ENCODE data around the gene NPW.

Gene NPW

GRCh38 chr16:2019518-2019920, at the start of gene NPW:
Gene NPW (plus strand): TSS chr16:2019785.
- no peak for DNase-seq (ENCODE audit: low read depth, low spot score)

- no peak for DNase-seq (ENCODE audit: low read depth, low spot score)
These were observed 47.6 kb upstream of the NPW start, which contains the start of gene TBL3 for GRCh38 chr16:1971796-1972489. Gene TBL3 (plus strand): TSS chr16:1972053. CDS start chr16:1972165, 112 bp downstream.

- no peak for DNase-seq (ENCODE audit: low read depth, low spot score)
These were observed 47.1 kb upstream of the NPW start for GRCh38 chr16:1972490-1972877.

DNA sequence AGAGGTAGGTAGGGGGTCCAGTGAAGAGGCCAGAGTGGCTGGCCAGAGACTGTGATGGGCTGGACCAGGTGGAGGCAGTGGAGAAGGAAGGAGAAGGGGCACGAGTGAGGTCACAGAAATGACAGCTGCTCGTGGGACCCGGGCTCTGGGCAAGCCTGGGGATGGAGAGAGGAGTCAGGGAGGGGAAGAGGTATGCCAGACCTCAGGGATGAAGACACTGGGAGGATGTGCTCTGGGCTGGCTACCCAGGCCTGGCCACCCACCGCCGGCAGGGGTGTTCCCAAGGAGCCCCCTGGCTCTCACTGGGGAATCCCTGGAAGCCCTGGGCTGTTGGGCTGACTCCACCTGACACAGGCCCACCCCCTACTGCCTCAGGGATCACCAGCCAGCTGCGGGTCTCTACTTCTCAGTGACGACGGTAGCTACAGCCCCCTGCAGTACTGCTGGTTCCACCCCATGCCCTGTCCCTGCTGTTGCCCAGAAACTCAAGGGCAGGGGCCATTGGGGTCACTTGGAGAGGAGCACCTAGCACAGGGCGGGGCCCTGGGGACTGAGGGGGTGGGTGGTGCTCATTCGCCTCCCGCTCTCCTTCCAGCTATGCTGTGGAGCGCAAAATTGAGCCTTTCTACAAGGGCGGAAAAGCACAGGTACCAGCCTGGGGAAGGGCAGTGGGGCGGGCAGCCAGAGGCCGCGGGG, 46.0 kb upstream of the NPW start:
- DNase-seq (ENCODE audit: low read depth, low spot score), result no peak

GRCh38 chr16:1974157-1975070, 45.2 kb upstream of the NPW start:
- DNase-seq (ENCODE audit: low read depth, low spot score), result no peak

- no peak for DNase-seq (ENCODE audit: low read depth, low spot score)
These were observed 44.0 kb upstream of the NPW start for GRCh38 chr16:1975432-1976215.

DNA sequence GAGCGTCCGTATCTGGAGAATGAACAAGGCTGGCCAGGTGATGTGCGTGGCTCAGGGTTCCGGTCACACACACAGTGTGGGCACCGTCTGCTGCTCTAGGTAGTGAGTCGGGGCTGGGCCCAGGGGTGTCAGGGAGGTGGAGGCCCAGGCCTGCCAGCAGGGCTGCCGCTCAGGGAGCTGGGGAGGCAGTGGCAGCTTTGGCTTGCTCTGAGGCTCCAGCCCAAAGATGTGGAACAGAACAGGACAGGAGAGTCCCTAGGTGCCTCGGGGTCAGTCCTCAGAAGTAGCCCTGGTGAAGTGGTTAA, 43.4 kb upstream of the NPW start:
- DNase-seq (ENCODE audit: low read depth, low spot score), result no peak

GRCh38 chr16:1976951-1977874, 42.4 kb upstream of the NPW start:
- no peak for DNase-seq (ENCODE audit: low read depth, low spot score)

- no peak for DNase-seq (ENCODE audit: low read depth, low spot score)
These were observed 41.7 kb upstream of the NPW start for GRCh38 chr16:1977875-1978268.

DNA sequence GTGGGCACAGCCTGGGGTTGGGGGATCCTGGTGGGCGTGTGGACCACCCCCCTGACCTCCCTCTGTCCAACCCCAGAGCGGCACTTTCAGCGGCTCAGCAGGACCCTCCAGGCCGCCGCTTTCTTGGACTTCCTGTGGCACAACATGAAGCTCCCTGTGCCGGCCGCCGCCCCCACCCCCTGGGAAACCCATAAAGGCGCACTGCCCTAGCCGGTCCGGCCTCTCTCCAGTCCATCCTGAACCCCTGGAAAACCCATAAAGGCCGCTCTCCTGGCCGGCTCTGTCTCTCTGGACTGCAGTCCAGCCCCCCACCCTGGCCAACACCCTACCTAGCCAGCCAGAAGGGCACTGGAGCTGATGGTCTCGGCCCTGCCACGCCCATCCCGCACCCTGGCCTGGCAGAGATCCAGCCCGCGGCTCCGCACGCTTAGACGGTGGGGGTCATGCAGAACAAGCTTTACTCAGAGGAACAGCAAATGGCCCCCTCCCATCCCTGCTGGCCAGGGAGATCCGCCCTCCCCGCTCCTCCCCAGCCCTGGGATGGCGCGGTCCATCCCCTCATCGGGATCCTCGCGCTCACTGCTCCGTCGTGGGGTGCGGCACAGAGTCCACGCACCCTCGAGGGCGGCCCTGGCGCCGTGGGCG, 41.0 kb upstream of the NPW start:
- DNase-seq (ENCODE audit: low read depth, low spot score), result no peak

- no peak for DNase-seq (ENCODE audit: low read depth, low spot score)
These were observed 40.1 kb upstream of the NPW start for GRCh38 chr16:1979271-1980029.

DNA sequence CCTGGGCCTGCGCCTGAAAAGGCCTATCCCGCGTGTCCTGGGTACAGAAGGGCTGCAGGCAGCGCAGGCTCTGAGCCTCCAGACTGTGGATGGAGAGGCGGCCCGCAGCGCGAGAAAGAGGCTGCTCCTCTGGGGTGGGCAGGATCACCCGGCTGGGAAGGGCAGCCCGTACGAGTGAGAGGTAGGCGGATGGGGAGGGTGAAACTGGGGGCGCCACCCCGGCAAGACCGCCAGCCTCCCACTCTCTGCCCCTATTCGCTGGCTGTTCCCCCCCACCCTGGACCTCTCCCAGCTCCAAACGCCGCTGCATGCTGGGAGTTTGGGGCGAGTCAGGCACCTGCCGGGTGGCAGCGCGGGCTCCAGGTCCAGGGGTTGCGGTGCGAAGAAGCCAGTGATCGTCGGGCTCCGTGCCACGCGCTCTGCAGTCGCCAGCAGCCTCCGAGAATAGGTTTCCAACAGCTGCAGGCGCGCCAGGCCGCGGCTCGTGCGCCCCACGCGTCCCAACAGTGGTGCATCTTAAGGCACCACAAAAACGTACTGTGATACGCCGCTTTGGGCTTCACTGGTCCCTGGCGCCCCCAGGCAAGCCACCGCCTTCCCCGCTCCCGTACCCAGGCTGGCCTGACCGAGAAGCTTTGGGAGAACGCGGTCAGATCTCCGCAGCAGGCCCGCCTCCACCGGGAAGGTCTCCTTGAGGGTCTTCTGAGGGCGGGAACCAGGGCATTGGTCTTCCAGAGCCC, 39.4 kb upstream of the NPW start:
- no peak for DNase-seq (ENCODE audit: low read depth, low spot score)

- no peak for DNase-seq (ENCODE audit: low read depth, low spot score)
These were observed 38.9 kb upstream of the NPW start for GRCh38 chr16:1980770-1981087.

DNA sequence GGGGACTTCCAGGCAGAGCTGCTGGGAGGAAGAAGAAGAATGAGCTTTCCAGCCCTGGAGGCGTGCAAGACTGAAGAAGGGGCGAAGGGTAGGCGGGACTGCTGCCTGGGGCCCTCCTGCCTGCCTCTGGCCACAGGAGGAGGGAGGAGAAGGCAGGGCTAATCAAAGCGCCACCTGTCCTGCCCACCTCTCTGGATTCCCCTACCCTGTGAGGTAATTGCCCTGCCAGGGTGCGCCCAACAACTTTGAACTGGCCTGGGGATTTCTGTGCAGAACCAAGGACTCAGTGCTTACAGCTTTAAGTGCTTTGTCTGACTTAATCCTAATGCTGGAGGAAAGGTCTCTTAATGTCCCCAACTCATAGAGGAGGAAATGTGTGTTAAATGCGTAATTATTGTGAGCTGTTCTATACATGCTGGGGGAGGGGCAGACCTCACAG, 38.2 kb upstream of the NPW start, which contains the start of gene NOXO1:
NOXO1 (minus strand) TSS at position 72 of the 439 bp plus-strand sequence. CDS start 290 bp downstream, outside the sequence.
- no peak for DNase-seq (ENCODE audit: low read depth, low spot score)

DNA sequence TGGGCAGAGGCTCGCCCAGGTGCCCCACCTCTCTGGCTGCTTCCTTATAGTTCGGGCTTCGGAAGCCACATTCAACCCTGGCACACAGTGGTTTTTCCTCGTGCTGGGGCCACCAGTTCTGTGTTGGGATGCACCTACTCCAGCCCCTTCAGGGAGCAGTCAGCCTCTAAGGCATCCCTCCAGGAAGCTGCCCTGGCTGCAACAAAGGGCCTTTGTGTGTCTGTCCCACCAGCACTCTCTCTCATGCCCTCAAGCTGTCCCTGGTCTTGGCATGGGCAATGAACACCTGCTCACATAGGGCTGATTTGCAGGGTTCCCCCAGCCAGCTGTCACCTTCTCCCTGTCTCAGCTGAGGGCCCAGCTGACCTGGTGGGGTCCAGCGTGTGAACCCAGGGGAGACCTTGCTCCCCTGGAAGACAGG, 37.6 kb upstream of the NPW start:
- no peak for DNase-seq (ENCODE audit: low read depth, low spot score)

DNA sequence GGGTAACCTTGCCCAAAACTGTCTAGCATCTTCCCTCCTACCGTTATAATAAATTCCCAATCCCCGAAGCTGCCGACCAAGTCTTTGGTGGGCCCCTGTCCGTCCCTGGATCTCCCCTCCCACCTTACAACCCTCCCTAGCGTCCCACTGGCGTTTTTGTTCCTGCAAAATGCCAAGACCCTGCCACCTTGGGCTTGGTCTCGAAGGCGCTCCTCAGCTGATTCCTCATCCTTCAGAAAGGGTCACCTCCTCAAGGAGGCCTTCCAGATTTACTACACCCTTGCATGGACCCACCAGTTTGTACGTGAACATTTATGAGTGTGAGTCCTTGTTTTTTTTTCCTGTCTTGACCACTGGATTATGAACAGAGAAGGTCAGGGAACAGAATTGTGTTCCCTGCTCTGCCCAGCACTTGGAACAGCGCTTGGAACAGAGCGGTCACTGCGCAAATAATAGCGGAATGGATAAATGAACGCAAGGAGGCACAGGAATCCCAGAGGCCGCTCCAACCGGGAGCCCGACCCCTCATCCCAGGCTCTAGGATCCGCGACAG, 36.5 kb upstream of the NPW start:
- no peak for DNase-seq (ENCODE audit: low read depth, low spot score)

DNA sequence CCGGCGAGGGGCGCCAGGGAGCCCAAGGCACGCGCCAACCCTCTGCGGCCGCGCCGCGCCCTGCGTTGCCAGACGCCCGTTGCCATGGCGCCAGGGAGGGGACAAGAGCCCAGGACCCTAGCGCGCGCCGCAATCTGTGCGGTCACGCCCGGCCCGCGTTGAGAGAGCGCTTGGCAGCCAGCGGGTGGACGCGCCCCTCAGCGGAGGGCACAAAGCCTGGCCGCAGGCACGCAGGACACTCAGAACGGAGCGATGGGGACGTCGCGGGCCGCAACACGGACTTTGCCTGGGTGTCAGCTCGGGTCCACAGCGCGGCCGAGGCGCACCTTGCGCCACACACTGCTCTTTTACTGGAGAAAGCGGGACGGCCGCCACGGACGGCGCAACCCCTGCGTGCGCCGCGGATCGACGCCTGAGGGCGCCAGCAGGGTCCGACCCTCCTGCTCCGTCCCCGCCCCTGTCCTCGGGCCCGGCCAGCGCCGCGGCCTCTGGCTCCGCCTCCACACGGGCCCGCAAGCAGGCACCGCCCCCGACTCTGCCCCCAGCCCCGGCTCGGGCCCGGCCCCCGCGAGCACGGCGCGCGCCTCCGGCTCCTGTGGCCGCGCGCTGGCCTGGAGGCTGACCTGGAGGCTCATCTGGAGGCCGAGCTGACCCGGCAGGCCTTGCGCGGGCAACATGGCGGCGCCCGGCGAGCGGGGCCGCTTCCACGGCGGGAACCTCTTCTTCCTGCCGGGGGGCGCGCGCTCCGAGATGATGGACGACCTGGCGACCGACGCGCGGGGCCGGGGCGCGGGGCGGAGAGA, 35.8 kb upstream of the NPW start, which contains the start of gene GFER:
GFER (plus strand) TSS at position 650 of the 803 bp plus-strand sequence; CDS start at position 676, 26 bp downstream.
- no peak for DNase-seq (ENCODE audit: low read depth, low spot score)

Data from iPS DF 19.7 (cell line).